Osteoblast (primary cell): Measurements from ENCODE around the gene SYNGR4. TPM values are rescaled to one million over a fixed set of nuclear protein-coding genes. Genes with fewer than 3 reads are reported as not detected.
"Not testable (repeated sequence)": the region's sequence is repeated elsewhere in the genome, so short reads cannot be mapped to it uniquely, and the experiment has no call there.

ENCODE experiments used
- DNase-seq: peaks from one replicate; pipeline ENCODE4 v3.0.0; 2011; ENCODE audit warnings: low spot score, mixed read lengths; ENCODE audit not compliant: insufficient read length; ENCODE audit errors: missing footprints
- H2AFZ ChIP-seq: 2 replicates; pipeline ENCODE4 v1.6.0; 2011; ENCODE audit warnings: mild to moderate bottlenecking, low read length
- H3K27ac ChIP-seq: 2 replicates; pipeline ENCODE4 v1.5.1; 2011; ENCODE audit warnings: mild to moderate bottlenecking, low read depth, low read length, moderate library complexity
- H3K27me3 ChIP-seq: 2 replicates; pipeline ENCODE4 v1.6.0; 2012; ENCODE audit warnings: mild to moderate bottlenecking, control low read depth, inconsistent platforms, low read length, moderate library complexity; ENCODE audit not compliant: insufficient read depth
- H3K36me3 ChIP-seq: 2 replicates; pipeline ENCODE4 v1.5.1; 2011; ENCODE audit warnings: mild to moderate bottlenecking, low read length, control low read depth, moderate library complexity; ENCODE audit not compliant: insufficient read depth
- H3K4me1 ChIP-seq: 2 replicates; pipeline ENCODE4 v1.5.1; 2011; ENCODE audit warnings: mild to moderate bottlenecking, low read length, control low read depth, moderate library complexity; ENCODE audit not compliant: insufficient read depth
- H3K4me2 ChIP-seq: 2 replicates; pipeline ENCODE4 v1.6.0; 2011; ENCODE audit warnings: mild to moderate bottlenecking, low read length; ENCODE audit not compliant: insufficient read depth
- H3K4me3 ChIP-seq: fragments of 200-600 bp; sonication (generic); 3 replicates; pipeline ENCODE4 v1.5.1; 2012; ENCODE audit warnings: mild to moderate bottlenecking, low read length, inconsistent platforms; ENCODE audit not compliant: insufficient read depth
- H3K79me2 ChIP-seq: 2 replicates; pipeline ENCODE4 v1.6.0; 2012; ENCODE audit warnings: mild to moderate bottlenecking, low read length, control low read depth, inconsistent platforms; ENCODE audit not compliant: insufficient read depth
- H3K9me3 ChIP-seq: 2 replicates; pipeline ENCODE4 v1.5.1; 2011; ENCODE audit warnings: low read depth, low read length, control low read depth
- H4K20me1 ChIP-seq: 2 replicates; pipeline ENCODE4 v1.6.0; 2012; ENCODE audit warnings: mild to moderate bottlenecking, low read length, control low read depth; ENCODE audit not compliant: insufficient read depth
- CTCF ChIP-seq: IDR thresholded peaks from 2 replicates; pipeline ENCODE4 v1.5.1; 2011; ENCODE audit warnings: mild to moderate bottlenecking, low read depth, low read length, moderate library complexity; ENCODE audit errors: extremely low read depth
- total RNA-seq: library from RNA; depleted of rRNA; stranded (reverse); fragments of >200 nt; gene quantifications from 2 replicates; pipeline ENCODE4 v1.2.3, GENCODE V29; 2012

Gene SYNGR4
- not detected in 2 replicates for total RNA-seq

- Histone ChIP-seq H3K9me3 (no peaks in the 10 kb centered on the region), H3K4me3 (peak within 1 kb of the TSS; percentile 81), H3K4me2 (peak within 1 kb of the TSS; percentile 99), H3K27ac (peak within 1 kb of the TSS; percentile 82), H3K36me3 (no peaks in the 10 kb centered on the region), H2AFZ (peak within 1 kb of the TSS; percentile 97), H3K4me1 (peaks cover 8% of the 10 kb centered on the region), H4K20me1 (no peaks in the 10 kb centered on the region), H3K27me3 (no peaks in the 10 kb centered on the region), H3K79me2 (no peaks in the 10 kb centered on the region)
- no peak for TF ChIP-seq CTCF
- DNase-seq, result peak; percentile 99
Measured at GRCh38 chr19:48363810-48364597, at the start of gene SYNGR4, which contains the start of gene TMEM143. TSS of gene SYNGR4 (plus strand) at chr19:48364367. CDS start at chr19:48365843, 1,476 bp downstream. TSS of gene TMEM143 (minus strand) at chr19:48363940. CDS start at chr19:48363920, 20 bp downstream.

- H3K27me3 ChIP-seq, result no peaks in the 10 kb centered on the region
- no peak overlapping the region for H3K27ac ChIP-seq
- H3K9me3 ChIP-seq, result no peaks in the 10 kb centered on the region
- DNase-seq, result no peak
- H4K20me1 ChIP-seq, result no peaks in the 10 kb centered on the region
- no peak overlapping the region for H3K4me2 ChIP-seq
- H3K4me1 ChIP-seq, result peaks cover 4% of the 10 kb centered on the region
- no peaks in the 10 kb centered on the region for H3K36me3 ChIP-seq
- H3K4me3 ChIP-seq, result no peak overlapping the region
- no peaks in the 10 kb centered on the region for H3K79me2 ChIP-seq
- TF ChIP-seq CTCF, result no peak
- no peak overlapping the region for H2AFZ ChIP-seq
Measured at GRCh38 chr19:48315712-48316111, 48.5 kb upstream of the SYNGR4 start.

DNA sequence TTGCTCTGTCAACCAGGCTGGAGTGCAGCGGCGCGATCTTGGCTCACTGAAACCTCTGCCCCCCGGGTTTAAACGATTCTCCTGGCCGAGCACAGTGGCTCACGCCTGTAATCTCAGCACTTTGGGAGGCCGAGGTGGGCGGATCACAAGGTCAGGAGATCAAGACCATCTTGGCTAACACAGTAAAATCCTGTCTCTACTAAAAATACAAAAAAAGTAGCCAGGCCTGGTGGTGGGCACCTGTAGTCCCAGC, 46.5 kb upstream of the SYNGR4 start:
- not testable (repeated sequence) for H3K4me3 ChIP-seq, H3K9me3 ChIP-seq, H3K27me3 ChIP-seq, DNase-seq, H2AFZ ChIP-seq, H4K20me1 ChIP-seq, H3K27ac ChIP-seq, H3K36me3 ChIP-seq, H3K79me2 ChIP-seq, H3K4me2 ChIP-seq
- peaks cover 14% of the 10 kb centered on the region for H3K4me1 ChIP-seq

DNA sequence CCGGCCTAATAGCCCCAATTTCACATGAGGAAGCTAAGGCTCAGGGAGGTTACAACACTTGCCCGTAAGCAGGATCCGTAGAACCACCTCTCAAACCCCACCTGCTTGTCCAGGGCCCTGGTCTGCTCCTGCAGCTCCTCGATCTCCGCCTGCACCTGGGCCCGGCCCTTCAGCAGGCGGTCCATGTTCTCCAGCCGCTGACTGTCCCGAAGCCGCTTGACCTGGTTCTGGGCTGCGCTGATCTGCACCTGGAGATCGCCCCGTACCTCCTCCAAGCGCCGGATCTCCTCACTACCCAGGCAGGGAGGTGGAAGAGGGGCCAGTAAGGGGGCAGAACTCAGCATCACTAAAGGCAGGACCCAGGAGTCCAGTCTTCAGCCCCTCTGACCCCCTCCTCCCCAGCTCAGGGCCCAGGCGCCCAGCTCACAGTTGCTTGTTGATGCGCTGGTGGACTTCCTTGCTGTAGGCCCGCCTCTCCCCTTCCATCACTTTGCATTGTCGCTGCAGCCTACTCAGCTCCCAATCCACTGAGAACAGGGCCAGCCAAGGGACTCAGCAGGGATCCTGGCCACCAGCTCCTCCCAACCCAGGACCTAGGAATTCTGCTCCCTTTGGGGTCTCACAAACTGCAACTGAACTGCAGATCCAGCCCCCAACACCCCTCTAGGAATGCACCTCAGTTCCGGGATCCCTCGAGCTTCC, 45.7 kb upstream of the SYNGR4 start:
- Histone ChIP-seq H3K4me2 (no peak overlapping the region), H2AFZ (no peak overlapping the region), H3K27ac (no peak overlapping the region), H3K79me2 (no peaks in the 10 kb centered on the region), H4K20me1 (no peaks in the 10 kb centered on the region), H3K9me3 (no peaks in the 10 kb centered on the region), H3K36me3 (no peaks in the 10 kb centered on the region), H3K27me3 (no peaks in the 10 kb centered on the region), H3K4me1 (peaks cover 18% of the 10 kb centered on the region), H3K4me3 (no peak overlapping the region)
- no peak for TF ChIP-seq CTCF
- peak; percentile 46 for DNase-seq
